Chondrocyte (in vitro differentiated cells): Measurements from ENCODE around the gene ASPG. TPM values are rescaled to one million over a fixed set of nuclear protein-coding genes. Genes with fewer than 3 reads are reported as not detected.

Source experiments
- DNase-seq: peaks from one replicate; pipeline ENCODE4 v3.0.0; 2021; ENCODE audit warnings: mixed read lengths, low spot score
- H3K27ac Mint-ChIP-seq: one replicate; pipeline ENCODE4 v1.8.0; 2021; ENCODE audit warnings: mild to moderate bottlenecking, moderate library complexity, mixed read lengths; ENCODE audit not compliant: unreplicated experiment
- H3K27me3 Mint-ChIP-seq: 2 replicates; pipeline ENCODE4 v1.8.0; 2021; ENCODE audit warnings: low read depth, mixed read lengths
- H3K36me3 Mint-ChIP-seq: 2 replicates; pipeline ENCODE4 v1.8.0; 2021; ENCODE audit warnings: low read depth, mixed read lengths
- H3K4me1 Mint-ChIP-seq: 2 replicates; pipeline ENCODE4 v1.8.0; 2021; ENCODE audit warnings: low read depth, mild to moderate bottlenecking, mixed read lengths
- H3K4me3 Mint-ChIP-seq: one replicate; pipeline ENCODE4 v1.8.0; 2021; ENCODE audit warnings: mild to moderate bottlenecking, moderate library complexity, mixed read lengths; ENCODE audit not compliant: unreplicated experiment
- H3K9me3 Mint-ChIP-seq: 2 replicates; pipeline ENCODE4 v1.8.0; 2021; ENCODE audit warnings: low read depth, mixed read lengths
- total RNA-seq: library from RNA; stranded (reverse); gene quantifications from 3 replicates; pipeline ENCODE4 v1.2.1, GENCODE V29; 2021
- TF ChIP-seq, protein P1 (sequence below): fragments of 200-600 bp; sonication (generic); IDR thresholded peaks from 2 replicates; pipeline ENCODE4 v1.5.0; 2021; ENCODE audit warnings: antibody characterized with exemption, mild to moderate bottlenecking, moderate library complexity

ASPG gene
- total RNA-seq, 1 donor from 2014 or later: not detected

DNA sequence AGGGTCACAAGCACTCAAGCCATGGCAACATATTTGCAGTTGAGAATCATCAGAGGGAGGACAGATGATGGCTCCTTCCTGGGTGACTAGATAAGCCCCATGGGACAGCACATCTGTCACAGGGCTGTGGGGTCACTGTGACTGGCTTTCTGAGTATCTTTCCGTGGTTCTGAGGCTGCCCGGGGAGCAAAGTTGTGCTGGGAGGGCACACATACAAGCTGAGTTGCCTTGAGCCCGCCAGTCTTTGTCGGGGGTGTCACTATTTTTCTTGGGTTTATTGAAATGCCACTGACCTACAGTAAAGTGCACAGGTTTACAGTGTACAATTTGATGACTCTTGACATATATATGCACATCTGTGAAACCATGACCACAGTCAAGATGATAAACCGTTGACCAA lies 35.6 kb downstream of the ASPG start:
- TF ChIP-seq, protein P1, sequence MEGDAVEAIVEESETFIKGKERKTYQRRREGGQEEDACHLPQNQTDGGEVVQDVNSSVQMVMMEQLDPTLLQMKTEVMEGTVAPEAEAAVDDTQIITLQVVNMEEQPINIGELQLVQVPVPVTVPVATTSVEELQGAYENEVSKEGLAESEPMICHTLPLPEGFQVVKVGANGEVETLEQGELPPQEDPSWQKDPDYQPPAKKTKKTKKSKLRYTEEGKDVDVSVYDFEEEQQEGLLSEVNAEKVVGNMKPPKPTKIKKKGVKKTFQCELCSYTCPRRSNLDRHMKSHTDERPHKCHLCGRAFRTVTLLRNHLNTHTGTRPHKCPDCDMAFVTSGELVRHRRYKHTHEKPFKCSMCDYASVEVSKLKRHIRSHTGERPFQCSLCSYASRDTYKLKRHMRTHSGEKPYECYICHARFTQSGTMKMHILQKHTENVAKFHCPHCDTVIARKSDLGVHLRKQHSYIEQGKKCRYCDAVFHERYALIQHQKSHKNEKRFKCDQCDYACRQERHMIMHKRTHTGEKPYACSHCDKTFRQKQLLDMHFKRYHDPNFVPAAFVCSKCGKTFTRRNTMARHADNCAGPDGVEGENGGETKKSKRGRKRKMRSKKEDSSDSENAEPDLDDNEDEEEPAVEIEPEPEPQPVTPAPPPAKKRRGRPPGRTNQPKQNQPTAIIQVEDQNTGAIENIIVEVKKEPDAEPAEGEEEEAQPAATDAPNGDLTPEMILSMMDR: no peak
- peaks cover 7% of the 10 kb centered on the region for H3K36me3 Mint-ChIP-seq
- DNase-seq: no peak
- no peak overlapping the region for H3K27ac Mint-ChIP-seq
- H3K4me1 Mint-ChIP-seq: no peaks in the 10 kb centered on the region
- H3K9me3 Mint-ChIP-seq: peaks cover 22% of the 10 kb centered on the region
- no peak overlapping the region for H3K4me3 Mint-ChIP-seq
- H3K27me3 Mint-ChIP-seq: peaks cover 31% of the 10 kb centered on the region

DNA sequence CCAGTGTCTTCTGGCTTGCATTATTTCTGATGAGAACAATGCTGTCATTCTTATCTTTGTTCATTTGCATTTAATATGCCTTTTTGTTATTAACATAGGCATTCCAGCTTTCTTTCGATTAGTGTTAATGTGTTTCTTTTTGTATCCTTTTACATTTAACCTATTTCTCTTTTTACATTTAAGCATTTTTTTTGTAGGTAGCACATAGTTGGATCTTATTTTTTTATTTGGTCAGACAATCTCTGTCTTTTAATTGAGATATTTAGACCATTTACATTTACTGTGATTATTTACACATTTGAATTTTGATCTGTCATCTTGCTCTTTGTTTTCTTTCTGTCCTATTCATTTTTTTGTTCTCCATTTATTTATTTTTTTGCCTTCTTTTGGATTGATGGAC lies 38.4 kb downstream of the ASPG start:
- no peak overlapping the region for H3K4me3 Mint-ChIP-seq
- H3K27ac Mint-ChIP-seq: no peak overlapping the region
- no peak for DNase-seq
- peaks cover 28% of the 10 kb centered on the region for H3K9me3 Mint-ChIP-seq
- no peaks in the 10 kb centered on the region for H3K4me1 Mint-ChIP-seq
- TF ChIP-seq, protein P1: no peak
- H3K36me3 Mint-ChIP-seq: peaks cover 9% of the 10 kb centered on the region
- peaks cover 31% of the 10 kb centered on the region for H3K27me3 Mint-ChIP-seq

DNA sequence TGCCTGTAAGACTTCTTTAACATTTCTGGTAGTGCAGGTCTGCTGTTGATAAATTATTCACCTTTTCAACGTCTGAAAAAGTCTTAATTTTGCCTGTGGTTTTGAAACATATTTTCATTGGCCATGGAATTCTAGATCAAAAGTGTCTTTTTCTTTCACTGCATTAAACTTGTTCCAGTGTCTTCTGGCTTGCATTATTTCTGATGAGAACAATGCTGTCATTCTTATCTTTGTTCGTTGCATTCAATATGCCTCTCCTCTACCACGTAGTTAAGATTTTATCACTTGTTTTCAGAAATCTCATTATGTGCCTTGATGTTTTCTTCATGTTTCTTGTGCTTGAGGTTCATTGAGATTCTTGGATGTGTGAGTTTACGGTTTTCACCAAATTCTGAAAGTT lies 39.5 kb downstream of the ASPG start:
- no peak overlapping the region for H3K27ac Mint-ChIP-seq
- no peak overlapping the region for H3K4me3 Mint-ChIP-seq
- peaks cover 30% of the 10 kb centered on the region for H3K27me3 Mint-ChIP-seq
- no peaks in the 10 kb centered on the region for H3K4me1 Mint-ChIP-seq
- TF ChIP-seq, protein P1: no peak
- H3K9me3 Mint-ChIP-seq: peaks cover 37% of the 10 kb centered on the region
- DNase-seq: no peak
- peaks cover 11% of the 10 kb centered on the region for H3K36me3 Mint-ChIP-seq

DNA sequence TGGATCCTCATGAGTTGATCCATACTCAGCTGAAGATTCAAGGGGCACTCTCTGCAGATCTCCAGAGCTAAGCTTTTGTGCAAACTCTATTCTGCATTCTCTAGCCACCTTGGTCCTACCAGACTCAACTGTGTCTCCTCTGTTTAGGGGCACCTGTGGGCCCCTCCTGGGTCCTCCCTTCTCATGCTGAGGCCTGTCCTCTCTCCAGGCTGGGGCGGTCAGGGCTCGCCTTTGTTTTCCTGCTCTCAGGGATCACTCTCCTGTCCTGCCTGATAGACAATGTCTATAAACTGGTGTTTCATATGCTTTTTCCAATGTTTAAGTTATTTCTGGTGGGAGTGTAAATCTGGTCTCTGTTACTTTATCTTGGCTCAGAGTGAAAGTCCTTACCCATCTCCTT lies 41.3 kb downstream of the ASPG start:
- no peaks in the 10 kb centered on the region for H3K4me1 Mint-ChIP-seq
- TF ChIP-seq, protein P1: no peak
- peak; percentile 30 for DNase-seq
- no peak overlapping the region for H3K27ac Mint-ChIP-seq
- peaks cover 35% of the 10 kb centered on the region for H3K9me3 Mint-ChIP-seq
- no peak overlapping the region for H3K4me3 Mint-ChIP-seq
- peaks cover 11% of the 10 kb centered on the region for H3K36me3 Mint-ChIP-seq
- H3K27me3 Mint-ChIP-seq: peaks cover 20% of the 10 kb centered on the region

DNA sequence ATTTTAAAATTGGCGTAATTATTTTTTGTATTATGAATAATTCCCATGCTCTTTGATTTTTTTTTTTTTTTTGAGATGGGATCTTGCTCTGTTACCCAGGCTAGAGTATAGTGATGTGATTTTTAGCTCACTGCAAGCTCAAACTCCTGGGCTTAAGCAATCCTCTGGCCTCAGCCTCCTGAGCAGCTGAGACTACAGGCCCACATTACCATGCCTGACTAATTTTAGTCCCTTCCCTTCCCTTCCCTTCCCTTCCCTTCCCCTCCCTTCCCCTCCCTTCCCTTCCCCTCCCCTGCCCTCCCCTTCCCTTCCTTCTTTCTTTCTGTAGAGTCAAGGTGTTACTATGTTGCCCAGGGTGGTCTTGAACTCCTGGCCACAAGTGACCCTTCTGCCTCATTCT lies 43.5 kb downstream of the ASPG start:
- peaks cover 8% of the 10 kb centered on the region for H3K36me3 Mint-ChIP-seq
- no peak overlapping the region for H3K4me3 Mint-ChIP-seq
- no peak overlapping the region for H3K27ac Mint-ChIP-seq
- TF ChIP-seq, protein P1: no peak
- no peaks in the 10 kb centered on the region for H3K4me1 Mint-ChIP-seq
- H3K9me3 Mint-ChIP-seq: peaks cover 31% of the 10 kb centered on the region
- peaks cover 33% of the 10 kb centered on the region for H3K27me3 Mint-ChIP-seq
- no peak for DNase-seq
